LHCN-M2 (cell line): ENCODE data around the gene MYCT1. TPM values are rescaled to one million over a fixed set of nuclear protein-coding genes. Genes with fewer than 3 reads are reported as not detected.
"Not testable (repeated sequence)": the region's sequence is repeated elsewhere in the genome, so short reads cannot be mapped to it uniquely, and the experiment has no call there.

ENCODE experiments used
- DNase-seq: peaks from one replicate; pipeline ENCODE4 v3.0.0-alpha.2; 2012; ENCODE audit warnings: low read depth
- polyA plus RNA-seq: library from polyadenylated mRNA; unstranded; fragments of >200 nt; gene quantifications from one replicate; pipeline ENCODE4 v1.2.1, GENCODE V29; 2012; ENCODE audit warnings: missing spikeins
- total RNA-seq: library from RNA; depleted of rRNA; stranded (reverse); fragments of >200 nt; gene quantifications from 2 replicates; pipeline ENCODE4 v1.2.3, GENCODE V29; 2014; rRNA removed

The MYCT1 gene
- 0.19 TPM in 1 of 2 replicates, not detected in the other for total RNA-seq
- polyA plus RNA-seq = 0.16 TPM

- peak; percentile 8 for DNase-seq
These were observed at the start of gene MYCT1 for GRCh38 chr6:152697634-152698033. Gene MYCT1, plus strand, starts transcription at chr6:152697897. Its CDS starts 6 bp downstream, at chr6:152697903.

- DNase-seq = no peak
These were observed 49.6 kb upstream of the MYCT1 start for GRCh38 chr6:152648105-152648504.

- DNase-seq = no peak
These were observed 45.7 kb upstream of the MYCT1 start for GRCh38 chr6:152651986-152652385.

GRCh38 chr6:152661776-152662175 is 35.9 kb upstream of the MYCT1 start:
- DNase-seq = no peak

GRCh38 chr6:152669895-152670294 is 27.8 kb upstream of the MYCT1 start:
- DNase-seq = peak; percentile 27

- peak; percentile 27 for DNase-seq
These were observed 26.5 kb upstream of the MYCT1 start for GRCh38 chr6:152671171-152671570.

GRCh38 chr6:152673236-152673635 is 24.5 kb upstream of the MYCT1 start:
- DNase-seq = peak; percentile 24

GRCh38 chr6:152680151-152680550 is 17.5 kb upstream of the MYCT1 start:
- DNase-seq = no peak

- no peak for DNase-seq
These were observed 16.7 kb upstream of the MYCT1 start for GRCh38 chr6:152680879-152681517.

- DNase-seq = no peak
These were observed 15.6 kb upstream of the MYCT1 start for GRCh38 chr6:152682141-152682540.

GRCh38 chr6:152682935-152683334 is 14.8 kb upstream of the MYCT1 start:
- not testable (repeated sequence) for DNase-seq

- no peak for DNase-seq
These were observed 11.9 kb upstream of the MYCT1 start for GRCh38 chr6:152685819-152686218.

GRCh38 chr6:152695372-152696045 is 2.2 kb upstream of the MYCT1 start:
- no peak for DNase-seq

GRCh38 chr6:152696522-152696921 is 1.2 kb upstream of the MYCT1 start:
- peak; percentile 89 for DNase-seq

GRCh38 chr6:152698692-152699091 is 995 bp downstream of the MYCT1 start:
- DNase-seq = no peak

- no peak for DNase-seq
These were observed 2.7 kb downstream of the MYCT1 start for GRCh38 chr6:152700427-152700826.

GRCh38 chr6:152701081-152701862 is 3.6 kb downstream of the MYCT1 start:
- no peak for DNase-seq

- no peak for DNase-seq
These were observed 4.2 kb downstream of the MYCT1 start for GRCh38 chr6:152701863-152702401.

GRCh38 chr6:152703750-152704149 is 6.1 kb downstream of the MYCT1 start:
- not testable (repeated sequence) for DNase-seq

- DNase-seq = no peak
These were observed 7.6 kb downstream of the MYCT1 start for GRCh38 chr6:152705327-152705726.

GRCh38 chr6:152716322-152716721 is 18.6 kb downstream of the MYCT1 start:
- DNase-seq = no peak

- DNase-seq = no peak
These were observed 23.3 kb downstream of the MYCT1 start for GRCh38 chr6:152720974-152721373.
